Measurements from ENCODE around the gene STAP2. TPM values are rescaled to one million over a fixed set of nuclear protein-coding genes. Genes with fewer than 3 reads are reported as not detected.
"Not testable (repeated sequence)": the region's sequence is repeated elsewhere in the genome, so short reads cannot be mapped to it uniquely, and the experiment has no call there.

Gene STAP2
- total RNA-seq, 4 donors from 2014 or later: 4.6 to 18.8 (median 7.7) TPM

- DNase-seq (ENCODE audit: low spot score): no peak
- TF ChIP-seq CTCF (IDR thresholded peaks at IDR 0.05): no peak
- ATAC-seq (ENCODE audit: low FRiP score): no peak
These were observed 58.9 kb downstream of the STAP2 start for GRCh38 chr19:4279530-4280422.

- no peak for TF ChIP-seq CTCF (IDR thresholded peaks at IDR 0.05)
- ATAC-seq (ENCODE audit: low FRiP score): no peak
- DNase-seq (ENCODE audit: low spot score): no peak
These were observed 59.4 kb downstream of the STAP2 start for GRCh38 chr19:4279267-4279529.

- DNase-seq (ENCODE audit: low spot score): no peak
- TF ChIP-seq CTCF (IDR thresholded peaks at IDR 0.05): no peak
These were observed 60.0 kb downstream of the STAP2 start, which contains the start of gene SHD for GRCh38 chr19:4278419-4279266. Gene SHD, plus strand, starts transcription at chr19:4279266. Its CDS starts 798 bp downstream, at chr19:4280064.

GRCh38 chr19:4278010-4278409, 60.6 kb downstream of the STAP2 start:
- no peak for DNase-seq (ENCODE audit: low spot score)
- TF ChIP-seq CTCF (IDR thresholded peaks at IDR 0.05): no peak
- ATAC-seq (ENCODE audit: low FRiP score): no peak

More at GRCh38 chr19:4278419-4279266, 60.0 kb downstream of the STAP2 start, which contains the start of gene SHD:
- ATAC-seq (ENCODE audit: low FRiP score): no peak

- no peak for TF ChIP-seq CTCF (IDR thresholded peaks at IDR 0.05)
- ATAC-seq (ENCODE audit: low FRiP score) (no peak), DNase-seq (ENCODE audit: low spot score) (no peak)
These were observed 61.4 kb downstream of the STAP2 start for GRCh38 chr19:4277191-4277696.

- not testable (repeated sequence) for DNase-seq (ENCODE audit: low spot score); ATAC-seq (ENCODE audit: low FRiP score)
These were observed 64.3 kb downstream of the STAP2 start for GRCh38 chr19:4274321-4274686.

Other genes starting within 250 kb of the STAP2 start
- gene MAP2K2, start 214.7 kb downstream of the STAP2 start, total RNA-seq: 10 to 100 TPM; 47.4 to 65.2 (median 61.4) TPM
- not detected for gene CREB3L3, start 185.2 kb downstream of the STAP2 start, total RNA-seq
- 10 to 100 TPM; 15.0 to 29.6 (median 21.0) TPM for gene SIRT6, start 156.3 kb downstream of the STAP2 start, total RNA-seq
- 1 to 10 TPM in 2 of 4 donors, under 1 TPM in 2; 0.88 to 1.2 (median 1.0) TPM for gene ANKRD24, start 156.1 kb downstream of the STAP2 start, total RNA-seq
- 10 to 100 TPM in 1 of 4 donors, 1 to 10 TPM in 3; 2.2 to 11.4 (median 5.0) TPM for gene EBI3, start 109.3 kb downstream of the STAP2 start, total RNA-seq
- 10 to 100 TPM; 13.2 to 23.7 (median 16.8) TPM for gene YJU2, start 91.7 kb downstream of the STAP2 start, total RNA-seq
- gene SHD, start 59.6 kb downstream of the STAP2 start, total RNA-seq: under 1 TPM in 1 of 4 donors, not detected in 3; 0.19 TPM
- under 1 TPM in 1 of 4 donors, not detected in 3; 0.79 TPM for gene TMIGD2, start 36.4 kb downstream of the STAP2 start, total RNA-seq
- not detected for gene FSD1, start 34.2 kb downstream of the STAP2 start, total RNA-seq
- 1 to 10 TPM; 3.5 to 7.1 (median 6.0) TPM for gene MPND, start 4.7 kb upstream of the STAP2 start, total RNA-seq
- 10 to 100 TPM; 38.0 to 54.9 (median 48.2) TPM for gene SH3GL1, start 61.7 kb upstream of the STAP2 start, total RNA-seq
- 1 to 10 TPM; 3.9 to 6.5 (median 4.1) TPM for gene CHAF1A, start 63.8 kb upstream of the STAP2 start, total RNA-seq
- 100 to 1,000 TPM in 2 of 4 donors, 10 to 100 TPM in 2; 62.7 to 128 (median 88.6) TPM for gene UBXN6, start 119.0 kb upstream of the STAP2 start, total RNA-seq
- gene HDGFL2, start 133.5 kb upstream of the STAP2 start, total RNA-seq: 10 to 100 TPM; 17.3 to 40.8 (median 25.2) TPM
- gene PLIN4, start 179.7 kb upstream of the STAP2 start, total RNA-seq: 1,000 to 10,000 TPM in 1 of 4 donors, 100 to 1,000 TPM in 3; 183 to 2,054 (median 453) TPM
- gene PLIN5, start 196.4 kb upstream of the STAP2 start, total RNA-seq: 10 to 100 TPM; 28.6 to 48.1 (median 44.0) TPM
- 10 to 100 TPM in 1 of 4 donors, 1 to 10 TPM in 3; 1.4 to 22.6 (median 5.4) TPM for gene LRG1, start 201.2 kb upstream of the STAP2 start, total RNA-seq
- 10 to 100 TPM in 3 of 4 donors, 1 to 10 TPM in 1; 4.4 to 39.3 (median 10.9) TPM for gene SEMA6B, start 220.9 kb upstream of the STAP2 start, total RNA-seq